ENCODE measurements around the gene ECM1. TPM values are rescaled to one million over a fixed set of nuclear protein-coding genes. Genes with fewer than 3 reads are reported as not detected.
A peak's percentile ranks its signal among the peaks of the same experiment; 100 is the strongest.

The ECM1 gene
- total and polyA plus RNA-seq, 2 of the 8 experiments (the other 6 are each of a cell fraction or from before 2014, with no cell fraction given): 0.95 to 0.98 TPM

DNA sequence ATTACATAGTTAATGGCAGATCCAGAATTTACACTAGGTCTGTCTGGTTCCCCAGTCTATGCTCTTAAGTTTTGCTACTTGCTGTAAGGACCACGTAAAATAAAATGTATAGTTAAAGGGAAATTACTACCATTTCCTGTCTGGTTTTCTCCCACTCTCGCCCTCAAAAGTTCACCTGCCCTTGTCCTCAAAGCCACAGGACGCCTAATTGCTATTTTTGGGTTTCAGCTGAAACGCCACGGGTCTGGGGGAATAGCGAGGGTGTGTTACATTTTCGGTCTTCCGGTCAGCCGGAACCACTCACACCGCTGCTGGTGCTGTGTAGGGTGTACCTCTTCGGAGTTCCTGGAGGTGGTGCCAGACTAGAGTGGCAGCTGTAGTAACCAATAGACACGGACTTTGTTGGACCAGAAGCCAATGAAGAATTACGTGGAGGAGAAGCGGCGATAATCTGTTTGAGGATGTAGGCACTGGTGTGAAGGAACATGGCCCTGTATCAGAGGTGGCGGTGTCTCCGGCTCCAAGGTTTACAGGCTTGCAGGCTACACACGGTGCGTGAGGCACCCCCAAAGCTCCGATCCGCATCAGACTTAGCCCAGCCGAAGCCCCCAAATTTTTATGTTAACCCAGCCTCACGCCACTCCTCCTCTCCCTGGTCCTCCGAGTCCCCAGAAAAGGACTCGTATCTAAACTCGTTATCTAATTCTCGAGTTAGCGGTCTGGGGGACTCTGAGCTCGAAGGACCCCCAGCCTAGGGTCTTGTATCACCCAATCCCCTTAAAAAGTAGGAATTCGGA, 20.7 kb upstream of the ECM1 start, which contains the start of gene TARS2:
Gene TARS2, plus strand, starts transcription at position 454 of the 797 bp plus-strand sequence. Its CDS starts 32 bp downstream, at position 486.
- POLR2A ChIA-PET (ENCODE audit: partially characterized antibody): interaction anchor here (0.7 to 2.4 kb wide), 9 partner anchors 8 to 91 kb away, joined by 3 to 10 read pairs (median 5); partner anchors contain the start of genes ECM1 and MCL1
- H3K4me1 ChIP-seq (replicated peaks in 1 of 4; ENCODE audit: control insufficient read depth in 3 of 4, insufficient read depth in 4 of 4, low read length in 3 of 4): peaks cover 0 to 4% (median 1%) of the 10 kb centered on the region in 4 experiments; a peak in 5 of 7 replicates
- CTCF ChIA-PET (ENCODE audit: partially characterized antibody): interaction anchor here (2.0 kb wide), 1 partner anchor 46 kb away, joined by 7 read pairs; no protein-coding TSS in a partner anchor
- TF ChIP-seq HDAC2 (IDR thresholded peaks at IDR 0.05; ENCODE audit: borderline replicate concordance in 1 of 2, low read depth in 2 of 2, low read length in 2 of 2) (0 out of 4 replicates have a peak, but pooled peaks of 1 of the 2 experiments have one; percentile 24), POLR2AphosphoS5 (IDR thresholded peaks at IDR 0.05; ENCODE audit: low read depth, low read length) (peak; percentile 97), YY1 (IDR thresholded peaks at IDR 0.05; ENCODE audit: low read depth, low read length) (peak; percentile 82), SP2 (IDR thresholded peaks at IDR 0.05; ENCODE audit: low read length) (peak; percentile 86), RAD21 (IDR thresholded peaks at IDR 0.05 in 1 of 2, conservative IDR thresholded peaks at IDR 0.05 in 1 of 2; ENCODE audit: low read depth in 2 of 2, low read length in 2 of 2) (0 out of 4 replicates have a peak, but pooled peaks of 1 of the 2 experiments have one; percentile 6), MAX (IDR thresholded peaks at IDR 0.05) (peak; percentile 78), CTBP2 (IDR thresholded peaks at IDR 0.05; ENCODE audit: borderline replicate concordance, insufficient read depth, insufficient read length, low read length) (no peak), CBX8 (IDR thresholded peaks at IDR 0.05; ENCODE audit: borderline replicate concordance, low read depth, low read length) (no peak), TAF1 (IDR thresholded peaks at IDR 0.05; ENCODE audit: low read depth, low read length) (peak; percentile 97), BRCA1 (IDR thresholded peaks at IDR 0.05; ENCODE audit: low read depth, low read length) (0 out of 2 replicates have a peak, but pooled peaks have one; percentile 40)

More for the DNA sequence above, 20.7 kb upstream of the ECM1 start, which contains the start of gene TARS2:
- H3K4ac ChIP-seq (replicated peaks; ENCODE audit: insufficient read length, low read depth, low read length): peak within 1 kb of the TSS; percentile 3
- H3K4me2 ChIP-seq (ENCODE audit: insufficient read depth in 1 of 2, low read depth in 2 of 2, low read length in 2 of 2): peak within 1 kb of the TSS; percentile 77 to 92
- 2% methylated on average over 30 of the region's 30 CpGs; no CpG with 5 or more reads in 1 of the 2 experiments for WGBS, 2 experiments (ENCODE audit: extremely low coverage in 1 of 2, insufficient coverage in 1 of 2, insufficient read length in 1 of 2, insufficient replicate concordance in 2 of 2, low coverage in 1 of 2, low lambda C conversion rate in 2 of 2, missing lambda C conversion rate in 1 of 2)
- H2AK5ac ChIP-seq (ENCODE audit: low read depth, low read length): no peak within 1 kb of the TSS
- H4K5ac ChIP-seq (ENCODE audit: insufficient read length, low read depth, low read length): peak within 1 kb of the TSS; percentile 49
- no peak within 1 kb of the TSS for H2BK120ac ChIP-seq (replicated peaks; ENCODE audit: low read depth, low read length)
- H3K27me3 ChIP-seq (replicated peaks in 1 of 4; ENCODE audit: control insufficient read depth in 3 of 4, extremely low read depth in 1 of 4, insufficient read depth in 3 of 4, low read length in 3 of 4): no peaks in the 10 kb centered on the region
- H3K79me1 ChIP-seq (ENCODE audit: low read depth, low read length): no peaks in the 10 kb centered on the region
- H3K9me3 ChIP-seq (ENCODE audit: insufficient read depth in 2 of 2, low read depth in 1 of 2, low read length in 1 of 2): no peaks in the 10 kb centered on the region
- peak within 1 kb of the TSS; percentile 83 to 93 (median 86) for H3K9ac ChIP-seq (replicated peaks in 1 of 4; ENCODE audit: extremely low read depth in 1 of 4, low read depth in 3 of 4, low read length in 3 of 4)
- no peak within 1 kb of the TSS for H4K91ac ChIP-seq (replicated peaks; ENCODE audit: insufficient read length, low read length)
- peaks cover 5 to 25% (median 15%) of the 10 kb centered on the region in 4 experiments; a peak in 7 of 8 replicates for H3K36me3 ChIP-seq (ENCODE audit: control insufficient read depth in 2 of 4, insufficient read depth in 4 of 4, low read length in 3 of 4)
- DNase-seq (ENCODE audit: low read depth in 1 of 2, low spot score in 2 of 2) (peak; percentile 93 to 96), FAIRE-seq (peak; percentile 85)
- H3K56ac ChIP-seq (replicated peaks; ENCODE audit: insufficient read length, low read depth, low read length): no peak within 1 kb of the TSS
- H4K20me1 ChIP-seq (replicated peaks in 1 of 2; ENCODE audit: control insufficient read depth in 1 of 2, insufficient read depth in 2 of 2, low read length in 2 of 2): no peaks in the 10 kb centered on the region
- H2BK20ac ChIP-seq (ENCODE audit: low read length): no peak within 1 kb of the TSS
- peak within 1 kb of the TSS; percentile 74 to 91 (median 80) for H3K4me3 ChIP-seq (ENCODE audit: extremely low read depth in 1 of 4, insufficient read depth in 2 of 4, low read depth in 3 of 4, low read length in 4 of 4)
- H3K27ac ChIP-seq (ENCODE audit: low read depth, low read length): peak within 1 kb of the TSS; percentile 57; the same call in 1 of the 2 replicates
- no peak within 1 kb of the TSS for H3K23ac ChIP-seq (ENCODE audit: insufficient read length)
- no peak within 1 kb of the TSS for H2BK5ac ChIP-seq (ENCODE audit: low read depth, low read length)
- H3K18ac ChIP-seq (ENCODE audit: extremely low read depth, low read length): no peak within 1 kb of the TSS
- H3K23me2 ChIP-seq (ENCODE audit: low read depth, low read length): peaks cover 6% of the 10 kb centered on the region; the same call in 1 of the 2 replicates
- H2BK15ac ChIP-seq (ENCODE audit: low read length): peak within 1 kb of the TSS; percentile 92; the same call in 1 of the 2 replicates
- H3K14ac ChIP-seq (ENCODE audit: insufficient read length): no peak within 1 kb of the TSS
- H2AFZ ChIP-seq (ENCODE audit: low read length): peak within 1 kb of the TSS; percentile 79
- H2BK12ac ChIP-seq (ENCODE audit: low read depth, low read length): no peak within 1 kb of the TSS; the same call in 1 of the 2 replicates
- H3K79me2 ChIP-seq (ENCODE audit: control insufficient read depth in 1 of 2, insufficient read depth in 2 of 2, low read length in 2 of 2): peaks cover 0 to 10% of the 10 kb centered on the region in 2 experiments; a peak in 2 of 4 replicates
- H4K8ac ChIP-seq (ENCODE audit: extremely low read depth, insufficient read depth, low read length): peak within 1 kb of the TSS; percentile 96; the same call in 1 of the 2 replicates
